Gastrocnemius medialis (tissue), 4 donors: ENCODE data around the gene RFT1. TPM values are rescaled to one million over a fixed set of nuclear protein-coding genes. Genes with fewer than 3 reads are reported as not detected.

Source experiments
- ATAC-seq, 2 donors: fragments of 150-250 bp; one replicate each; pipeline ENCODE4 v1.9.1; 2016
- DNase-seq, 2 donors: peaks; one replicate each; pipeline ENCODE4 v3.0.0-alpha.2; 2019
- H3K27ac ChIP-seq, 4 donors: fragments of 200-600 bp; sonication (generic); 1 replicate in 1 of 4; 2 replicates in 3 of 4; pipeline ENCODE4 v1.5.1; 2016 to 2018; ENCODE audit warnings: mild to moderate bottlenecking in 2 of 4, moderate library complexity in 1 of 4
- H3K27me3 ChIP-seq, 3 donors: fragments of 200-600 bp; sonication (generic) in 2 of 3; 1 replicate in 1 of 3; 2 replicates in 2 of 3; pipeline versions ENCODE4 v1.5.1 to v1.6.0; 2016 to 2019; ENCODE audit warnings: mild to moderate bottlenecking in 1 of 3, moderate library complexity in 1 of 3
- H3K36me3 ChIP-seq, 2 donors: fragments of 200-600 bp; sonication (generic) in 1 of 2; one replicate each; pipeline ENCODE4 v1.5.1; 2017 to 2018
- H3K4me1 ChIP-seq, 2 donors: fragments of 200-600 bp; sonication (generic) in 1 of 2; one replicate each; pipeline ENCODE4 v1.5.1; 2016 to 2017; ENCODE audit warnings: mild to moderate bottlenecking in 2 of 2
- H3K4me3 ChIP-seq, 4 donors: fragments of 200-600 bp; sonication (generic) in 3 of 4; 1 replicate in 1 of 4; 2 replicates in 3 of 4; pipeline ENCODE4 v1.5.1; 2016 to 2019; ENCODE audit warnings: mild to moderate bottlenecking in 2 of 4
- H3K9me3 ChIP-seq, 3 donors: fragments of 200-600 bp; sonication (generic) in 2 of 3; 1 replicate in 1 of 3; 2 replicates in 2 of 3; pipeline ENCODE4 v1.5.1; 2016 to 2019
- CTCF ChIP-seq, 5 experiments: fragments of 450-650 bp in 3 of 5; fragments of 200-600 bp in 2 of 5; sonication (generic) in 2 of 5; IDR thresholded peaks in 4 of 5; conservative IDR thresholded peaks in 1 of 5; 1 replicate in 4 of 5; 2 replicates in 1 of 5; pipeline ENCODE4 v1.5.1; 2016 to 2019; ENCODE audit warnings: antibody characterized with exemption in 5 of 5, mild to moderate bottlenecking in 3 of 5, moderate library complexity in 3 of 5
- POLR2A ChIP-seq, 2 donors: fragments of 450-650 bp; IDR thresholded peaks; one replicate each; pipeline ENCODE4 v1.6.1; 2017; ENCODE audit warnings: antibody characterized with exemption in 2 of 2, mild to moderate bottlenecking in 2 of 2, moderate library complexity in 2 of 2
- in situ Hi-C, 4 donors: fragments of 200-750 bp; cut with MboI; loops; one replicate each; pipeline versions ENCODE4 v1.15.0 to v1.8.0; 2017; ENCODE audit warnings: low sequenced_read_pairs in 4 of 4
- intact Hi-C: fragments of 100-400 bp; cut with DNase I; formaldehyde crosslinking; loops from one replicate; pipeline ENCODE4 v1.15.1; 2023; ENCODE audit warnings: low total_unique reads
- total RNA-seq, 4 donors: library from RNA; depleted of rRNA; stranded (reverse); fragments of >200 nt; gene quantifications; one replicate each; pipeline versions ENCODE4 v1.1.0 to v1.2.3, GENCODE V29; 2016

The RFT1 gene
- total RNA-seq, 4 donors from 2014 or later, result 2.5 to 5.7 (median 5.2) TPM

- Histone ChIP-seq H3K36me3 (no peaks in the 10 kb centered on the region), H3K4me1 (peaks cover 0 to 8% of the 10 kb centered on the region in 2 donors), H3K27ac (no peak overlapping the region), H3K9me3 (no peaks in the 10 kb centered on the region), H3K27me3 (no peaks in the 10 kb centered on the region), H3K4me3 (no peak overlapping the region)
- intact Hi-C loops, result no loop called here
- ATAC-seq (no peak), DNase-seq (no peak)
- no peak for TF ChIP-seq CTCF (IDR thresholded peaks at IDR 0.05 in 4 of 5, conservative IDR thresholded peaks at IDR 0.05 in 1 of 5)
- no peak for TF ChIP-seq POLR2A (IDR thresholded peaks at IDR 0.05)
- in situ Hi-C loops, result no loop called here
These were observed 7.7 kb upstream of the RFT1 start for GRCh38 chr3:53137835-53138446.

- no peak overlapping the region for H3K4me3 ChIP-seq
- no peaks in the 10 kb centered on the region for H3K27me3 ChIP-seq
- intact Hi-C loops (no loop called here), in situ Hi-C loops (no loop called here)
- H3K36me3 ChIP-seq, result no peaks in the 10 kb centered on the region
- H3K4me1 ChIP-seq, result peaks cover 3 to 12% of the 10 kb centered on the region in 2 donors
- no peak for ATAC-seq
- no peaks in the 10 kb centered on the region for H3K9me3 ChIP-seq
- H3K27ac ChIP-seq, result no peak overlapping the region
- TF ChIP-seq CTCF (IDR thresholded peaks at IDR 0.05 in 4 of 5, conservative IDR thresholded peaks at IDR 0.05 in 1 of 5) (no peak), POLR2A (IDR thresholded peaks at IDR 0.05) (no peak)
- DNase-seq, result no peak
These were observed 7.0 kb upstream of the RFT1 start for GRCh38 chr3:53137221-53137620.

GRCh38 chr3:53134631-53135232 lies 4.5 kb upstream of the RFT1 start:
- peak overlapping the region in 1 of 4 donors; percentile 13 for H3K27ac ChIP-seq
- intact Hi-C loops, result loop anchor here (1.0 to 5.0 kb wide), 4 partner anchors 20 to 287 kb away; no protein-coding TSS in a partner anchor
- H3K4me3 ChIP-seq, result no peak overlapping the region
- no peaks in the 10 kb centered on the region for H3K36me3 ChIP-seq
- no peaks in the 10 kb centered on the region for H3K9me3 ChIP-seq
- in situ Hi-C loops, result no loop called here
- H3K4me1 ChIP-seq, result peaks cover 19 to 26% of the 10 kb centered on the region in 2 donors
- H3K27me3 ChIP-seq, result no peaks in the 10 kb centered on the region
- ATAC-seq (peak; percentile 73 to 74), DNase-seq (peak; percentile 82 to 89)
- TF ChIP-seq POLR2A (IDR thresholded peaks at IDR 0.05) (no peak), CTCF (IDR thresholded peaks at IDR 0.05 in 4 of 5, conservative IDR thresholded peaks at IDR 0.05 in 1 of 5) (peak; percentile 68 to 89 (median 83))

- Histone ChIP-seq H3K4me3 (no peak overlapping the region), H3K9me3 (no peaks in the 10 kb centered on the region), H3K27ac (peak overlapping the region; percentile 91 to 94 (median 94)), H3K4me1 (peaks cover 29 to 32% of the 10 kb centered on the region in 2 donors), H3K36me3 (no peaks in the 10 kb centered on the region), H3K27me3 (no peaks in the 10 kb centered on the region)
- ATAC-seq (no peak), DNase-seq (no peak)
- intact Hi-C loops (loop anchor here (5.0 kb wide), 1 partner anchor 285 kb away; no protein-coding TSS in a partner anchor), in situ Hi-C loops (no loop called here)
- TF ChIP-seq POLR2A (IDR thresholded peaks at IDR 0.05) (no peak), CTCF (IDR thresholded peaks at IDR 0.05 in 4 of 5, conservative IDR thresholded peaks at IDR 0.05 in 1 of 5) (no peak)
These were observed 2.1 kb upstream of the RFT1 start for GRCh38 chr3:53132347-53132746.
